Erythroblast (primary cell): ENCODE results near the gene TRIO.

ENCODE experiments used
- DNase-seq, 2 experiments: peaks; one replicate each; lab custom pipeline; 2025; lab: John Stamatoyannopoulos, UW
- GATA1 ChIP-seq: IDR thresholded peaks from 2 replicates; pipeline ENCODE4 v1.6.1; 2011; ENCODE audit warnings: low read depth, mild to moderate bottlenecking, control low read depth, low read length, moderate library complexity
- POLR2A ChIP-seq: IDR thresholded peaks from 2 replicates; pipeline ENCODE4 v1.6.1; 2011; ENCODE audit warnings: mild to moderate bottlenecking, low read length

Gene TRIO

DNA sequence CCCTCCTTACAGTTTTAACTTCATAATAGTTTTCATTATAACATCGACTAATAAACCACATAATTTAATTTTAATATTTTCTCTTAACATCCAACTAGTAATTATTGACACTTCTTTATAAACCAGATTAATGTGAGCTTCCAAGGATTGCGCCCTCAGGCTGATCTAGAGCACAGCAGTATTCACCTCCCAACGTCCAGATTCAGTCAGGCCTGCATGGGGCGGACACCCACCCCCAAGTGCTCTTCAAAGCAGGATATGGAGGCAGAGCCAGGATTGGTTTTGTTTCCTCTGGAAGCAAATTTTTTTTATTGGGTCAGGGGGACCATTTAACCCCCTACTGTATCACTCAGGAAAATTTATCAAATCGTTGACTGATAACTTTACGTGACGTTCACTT is 215.4 kb downstream of the TRIO start:
- DNase-seq = no peak
- TF ChIP-seq POLR2A (no peak), GATA1 (no peak)

DNA sequence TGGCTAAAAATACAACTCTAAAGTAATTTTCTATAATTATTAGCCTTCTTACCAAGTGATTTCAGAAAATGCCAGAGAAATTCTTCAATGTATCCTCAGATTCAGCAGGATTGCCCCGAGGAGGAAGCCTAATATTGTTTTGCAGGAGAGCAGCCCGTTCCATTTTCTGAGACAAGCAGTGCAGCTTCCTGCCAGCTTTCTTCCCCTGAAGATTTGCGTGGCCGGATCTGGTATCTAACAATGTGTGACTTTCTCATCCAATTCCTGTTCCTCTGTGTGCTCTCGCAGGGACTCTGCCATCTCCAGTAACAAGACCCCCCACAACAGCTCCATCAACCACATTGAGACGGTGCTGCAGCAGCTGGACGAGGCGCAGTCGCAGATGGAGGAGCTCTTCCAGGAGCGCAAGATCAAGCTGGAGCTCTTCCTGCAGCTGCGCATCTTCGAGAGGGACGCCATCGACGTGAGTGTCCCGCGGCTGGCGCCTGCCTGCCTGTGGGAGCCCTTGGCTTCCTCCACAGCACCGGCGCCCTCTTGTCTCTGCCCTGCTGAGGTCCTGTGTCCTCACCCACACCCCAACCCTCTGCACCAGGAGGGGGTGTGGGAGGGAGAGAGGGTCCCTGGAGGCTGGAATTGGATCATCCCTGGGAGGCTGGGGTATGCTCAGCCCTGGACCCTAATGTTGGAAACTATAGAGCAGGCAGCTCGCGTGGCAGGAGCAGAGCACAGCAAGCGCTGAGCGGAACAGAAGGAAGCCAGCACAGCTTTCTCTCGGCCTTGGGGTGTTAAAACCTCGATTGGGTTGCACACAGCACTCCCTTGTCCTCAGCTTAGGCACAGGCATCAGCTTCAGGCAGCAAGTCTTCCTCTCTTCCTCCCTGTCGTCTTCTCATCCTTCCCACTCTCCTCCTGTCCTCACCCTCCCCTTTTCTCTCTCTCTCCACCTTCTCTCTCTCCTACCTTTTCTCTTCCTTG is 216.2 kb downstream of the TRIO start:
- no peak for TF ChIP-seq POLR2A
- TF ChIP-seq GATA1 = no peak
- no peak for DNase-seq

DNA sequence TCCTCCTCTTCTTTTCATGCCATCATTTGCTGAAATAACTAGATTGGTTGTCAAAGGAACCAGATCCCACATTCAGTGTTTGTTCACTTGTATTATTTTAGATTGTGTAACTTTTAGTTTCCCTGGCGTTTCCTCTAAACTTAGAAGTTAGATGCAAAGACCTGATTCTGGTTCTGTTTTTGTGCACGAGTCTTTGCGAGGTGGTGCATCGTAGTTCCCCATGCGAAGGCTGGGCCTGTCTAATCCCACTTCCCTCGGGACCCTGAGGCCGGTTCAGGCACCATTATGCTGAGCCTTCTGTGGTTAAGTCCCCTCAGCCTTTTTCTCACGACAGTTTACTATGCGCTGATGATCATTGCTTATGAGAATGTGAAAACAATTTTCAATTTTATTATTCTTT is 219.3 kb downstream of the TRIO start:
- TF ChIP-seq POLR2A (no peak), GATA1 (no peak)

DNA sequence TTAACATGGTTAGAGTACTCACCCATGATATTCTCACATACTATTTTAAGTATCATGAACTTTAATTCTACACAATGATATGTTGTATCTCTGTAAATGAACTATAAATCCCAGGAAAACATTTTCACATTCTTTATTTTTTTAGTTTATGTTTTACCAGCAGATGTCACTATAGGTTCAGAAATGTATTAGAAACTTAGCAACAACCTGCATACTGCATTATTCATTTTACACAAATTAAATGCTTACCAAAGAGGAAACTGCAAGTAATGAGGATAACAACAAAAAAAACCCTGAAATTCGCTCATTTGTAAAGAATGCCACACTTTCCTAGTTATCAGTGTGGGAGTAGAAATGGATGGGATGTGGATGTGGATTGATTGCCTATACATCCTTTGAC is 221.0 kb downstream of the TRIO start:
- TF ChIP-seq POLR2A (no peak), GATA1 (no peak)
- peak; percentile 14 to 51 for DNase-seq

More for the DNA sequence above, 219.3 kb downstream of the TRIO start:
- DNase-seq = no peak

DNA sequence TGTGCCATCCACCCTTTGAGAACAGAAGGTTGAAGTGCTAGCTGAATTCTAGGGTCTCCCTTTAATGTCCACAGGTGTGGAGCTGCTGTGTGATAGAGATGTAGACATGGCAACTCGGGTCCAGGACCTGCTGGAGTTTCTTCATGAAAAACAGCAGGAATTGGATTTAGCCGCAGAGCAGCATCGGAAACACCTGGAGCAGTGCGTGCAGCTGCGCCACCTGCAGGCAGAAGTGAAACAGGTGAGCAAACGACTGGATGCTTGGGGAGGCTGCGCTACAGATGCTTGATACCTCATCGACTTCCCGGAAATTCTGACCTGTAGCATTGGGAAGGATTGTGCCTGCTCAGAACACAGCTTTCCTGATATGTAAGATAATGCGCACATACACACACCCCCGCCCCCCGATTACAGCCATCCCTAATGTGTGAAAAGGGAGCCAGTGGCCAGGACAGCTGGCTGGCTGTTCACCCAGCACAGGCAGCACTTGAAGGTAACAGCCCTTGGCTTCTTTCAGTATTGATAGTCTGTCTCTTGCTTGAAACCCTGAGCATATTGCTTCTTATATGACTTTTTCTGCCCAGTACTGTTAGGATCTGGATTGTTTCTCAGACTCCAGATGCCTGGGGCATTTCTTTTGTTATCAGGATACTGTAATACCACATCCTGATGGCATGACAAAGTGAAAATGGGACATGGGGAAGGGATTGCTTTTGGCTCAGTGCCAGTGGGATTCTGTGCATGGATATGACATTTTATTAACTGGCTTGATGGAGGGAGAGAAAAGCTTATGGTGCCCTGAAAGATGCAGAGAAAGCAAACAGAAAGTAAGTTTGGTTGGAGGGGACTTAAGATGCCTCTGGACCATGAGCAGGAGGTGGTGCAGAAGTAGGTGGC is 221.7 kb downstream of the TRIO start:
- peak in 1 of 2 experiments; percentile 23 for DNase-seq
- TF ChIP-seq GATA1 (no peak), POLR2A (no peak)

DNA sequence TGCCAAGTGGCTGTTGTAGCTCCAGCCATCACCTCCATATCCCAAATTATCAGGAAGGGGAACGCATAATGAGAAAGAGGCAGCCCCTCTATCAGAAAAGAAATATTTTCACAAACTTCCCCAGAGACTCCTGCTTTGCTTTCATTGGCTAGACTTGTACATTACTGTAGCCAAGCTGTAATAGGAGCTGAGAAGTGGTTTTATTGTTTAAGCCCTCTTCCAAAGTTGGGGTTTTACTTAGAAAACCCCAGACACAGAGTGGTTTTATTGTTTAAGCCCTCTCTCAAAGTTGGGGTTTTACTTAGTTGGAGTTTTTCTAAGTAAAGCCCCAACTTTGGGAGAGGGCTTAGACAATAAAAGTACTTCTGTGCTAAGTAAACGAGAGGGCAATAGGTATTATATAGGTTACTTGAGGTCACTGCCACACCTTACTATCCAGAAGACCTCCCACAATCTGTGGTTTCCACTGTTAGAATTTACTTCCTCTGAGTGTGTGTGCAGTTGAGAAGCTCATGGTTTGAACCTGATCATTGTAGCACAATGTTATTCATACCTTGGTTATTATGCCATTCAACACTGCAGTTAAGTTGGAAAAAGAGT is 222.8 kb downstream of the TRIO start:
- no peak for DNase-seq
- TF ChIP-seq GATA1 = no peak
- no peak for TF ChIP-seq POLR2A

DNA sequence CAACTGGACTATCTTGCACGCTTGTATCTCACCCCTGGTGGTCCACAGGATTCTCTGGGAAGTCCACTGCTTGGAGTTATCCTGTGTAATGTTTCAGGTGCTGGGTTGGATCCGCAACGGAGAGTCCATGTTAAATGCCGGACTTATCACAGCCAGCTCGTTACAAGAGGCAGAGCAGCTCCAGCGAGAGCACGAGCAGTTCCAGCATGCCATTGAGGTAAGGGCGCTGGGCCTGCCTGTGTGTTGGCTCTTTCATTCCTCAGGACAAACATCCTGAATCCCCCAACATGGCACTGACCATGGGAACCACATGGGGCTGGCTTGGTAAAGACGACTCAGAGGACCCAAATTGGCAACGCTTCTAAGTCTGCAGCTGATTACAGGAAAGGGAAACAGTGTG is 223.6 kb downstream of the TRIO start:
- no peak for DNase-seq
- TF ChIP-seq POLR2A (no peak), GATA1 (no peak)

DNA sequence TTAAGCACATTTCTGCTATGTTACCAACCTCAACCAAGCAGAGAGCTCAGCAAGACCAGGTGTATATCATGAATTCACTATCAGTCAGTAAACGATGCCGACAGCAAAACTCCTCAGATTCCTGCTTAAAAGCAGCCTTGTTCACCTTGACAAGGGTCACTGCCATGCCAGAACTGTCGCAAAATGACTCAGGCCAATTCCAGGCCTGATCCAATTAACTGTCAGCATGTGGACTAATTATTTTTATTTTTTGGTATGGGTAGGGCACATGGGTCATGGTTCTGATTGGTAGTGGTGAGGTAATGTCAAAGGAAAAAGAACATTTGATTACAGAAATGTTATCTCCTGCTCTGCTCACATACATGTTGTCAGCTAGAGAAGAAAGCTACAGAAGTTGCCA is 224.2 kb downstream of the TRIO start:
- TF ChIP-seq POLR2A (no peak), GATA1 (no peak)
- DNase-seq = no peak

DNA sequence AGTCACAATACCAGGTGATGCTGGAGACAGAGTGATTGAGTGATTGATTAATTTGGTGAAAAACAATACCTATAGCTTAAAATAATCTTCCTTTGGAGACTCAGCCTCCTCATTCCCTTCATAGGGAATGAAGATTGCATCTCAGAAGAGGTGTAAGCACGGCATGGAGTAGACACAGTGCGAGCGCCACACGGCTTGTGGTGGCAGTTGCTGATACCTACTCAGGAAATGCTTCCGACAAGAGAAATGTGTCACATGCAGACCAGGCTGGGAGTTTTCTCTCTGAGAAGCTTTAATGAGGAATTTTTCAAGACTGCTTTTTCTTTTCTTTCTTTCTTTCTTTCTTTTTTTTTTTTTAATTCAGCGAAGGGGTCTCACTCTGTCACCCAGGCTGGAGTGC is 226.6 kb downstream of the TRIO start:
- DNase-seq = no peak
- no peak for TF ChIP-seq POLR2A
- no peak for TF ChIP-seq GATA1

DNA sequence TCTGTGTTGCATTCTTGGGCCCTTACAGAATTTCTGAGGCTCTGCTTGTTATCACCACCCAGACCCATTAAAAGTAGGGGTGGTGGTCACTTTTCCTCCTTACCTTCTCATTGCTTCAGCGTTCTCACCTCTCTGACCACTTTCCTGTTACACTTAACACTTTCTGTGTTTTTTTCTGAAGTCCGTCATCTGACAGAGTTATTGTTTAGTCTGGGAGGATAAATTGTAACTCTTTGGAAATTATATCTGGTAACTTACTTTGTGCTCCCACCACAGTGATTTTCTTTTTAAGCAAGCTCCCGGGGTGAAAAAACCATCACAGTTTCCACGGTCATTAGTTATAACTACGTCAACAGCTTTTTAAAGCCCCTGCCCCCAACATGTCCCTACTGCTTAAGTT is 227.2 kb downstream of the TRIO start:
- TF ChIP-seq POLR2A (no peak), GATA1 (no peak)
- no peak for DNase-seq

DNA sequence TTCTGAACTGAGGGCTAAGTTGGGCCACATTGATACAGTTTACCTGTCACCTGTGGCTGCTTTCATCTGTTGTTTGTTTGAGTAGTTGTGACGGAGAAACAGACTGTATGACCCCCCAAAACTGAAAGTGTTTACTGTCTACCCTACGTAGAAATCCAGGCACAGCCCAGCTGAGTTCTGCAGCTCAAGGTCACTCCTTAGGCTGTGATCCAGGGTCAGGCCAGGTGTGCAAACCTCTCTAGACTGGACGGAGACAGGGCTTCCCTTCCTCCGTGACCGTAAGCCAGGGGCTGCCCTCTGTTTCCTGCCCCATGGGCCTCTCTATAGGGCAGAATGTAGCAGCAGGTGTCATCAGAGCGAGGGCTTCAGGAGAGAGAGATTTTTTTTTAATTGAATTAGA is 230.5 kb downstream of the TRIO start:
- DNase-seq = no peak
- TF ChIP-seq POLR2A (no peak), GATA1 (no peak)

DNA sequence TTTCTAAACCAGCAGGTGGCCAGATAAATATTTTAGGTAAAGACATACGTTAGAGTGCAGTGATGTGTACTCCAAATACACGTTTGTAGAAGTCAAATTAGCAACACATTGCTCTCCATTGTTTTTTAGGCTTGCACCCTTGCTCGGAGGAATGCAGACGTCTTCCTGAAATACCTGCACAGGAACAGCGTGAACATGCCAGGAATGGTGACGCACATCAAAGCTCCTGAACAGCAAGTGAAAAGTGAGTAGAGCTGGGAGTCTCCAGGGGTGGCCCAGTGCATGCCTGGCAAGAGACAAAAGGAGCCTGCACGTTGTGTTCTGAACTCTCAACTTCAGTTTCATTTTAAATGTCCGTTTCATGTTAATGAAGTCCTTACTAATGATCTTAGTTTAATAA is 231.0 kb downstream of the TRIO start:
- TF ChIP-seq POLR2A (no peak), GATA1 (no peak)
- DNase-seq = no peak

DNA sequence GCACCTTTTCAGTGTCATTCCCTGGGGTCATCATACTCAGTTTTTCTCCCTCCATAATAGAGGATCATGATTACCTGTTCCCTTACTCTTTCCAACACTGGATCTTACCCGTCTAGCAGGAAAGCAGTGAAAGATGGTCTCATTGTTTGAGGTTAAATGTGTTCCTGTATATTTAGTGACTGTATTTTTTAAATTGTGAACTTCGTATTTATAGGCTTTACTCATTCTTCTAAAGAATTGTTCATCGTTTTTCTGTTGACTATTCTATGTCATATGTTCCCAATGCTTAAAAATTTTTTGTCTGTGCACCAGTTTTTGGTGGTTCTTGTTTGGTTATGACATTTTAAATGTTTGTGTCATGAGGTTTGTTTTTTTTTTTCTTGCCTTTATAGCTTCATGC is 233.6 kb downstream of the TRIO start:
- no peak for TF ChIP-seq GATA1
- no peak for TF ChIP-seq POLR2A
- DNase-seq = no peak
